AG08396 (cell line): ENCODE results near the gene RPS6KL1.

Source experiments
- DNase-seq: peaks from one replicate; pipeline ENCODE4 v3.0.0; 2012; ENCODE audit warnings: low spot score, mixed read lengths

The RPS6KL1 gene

DNA sequence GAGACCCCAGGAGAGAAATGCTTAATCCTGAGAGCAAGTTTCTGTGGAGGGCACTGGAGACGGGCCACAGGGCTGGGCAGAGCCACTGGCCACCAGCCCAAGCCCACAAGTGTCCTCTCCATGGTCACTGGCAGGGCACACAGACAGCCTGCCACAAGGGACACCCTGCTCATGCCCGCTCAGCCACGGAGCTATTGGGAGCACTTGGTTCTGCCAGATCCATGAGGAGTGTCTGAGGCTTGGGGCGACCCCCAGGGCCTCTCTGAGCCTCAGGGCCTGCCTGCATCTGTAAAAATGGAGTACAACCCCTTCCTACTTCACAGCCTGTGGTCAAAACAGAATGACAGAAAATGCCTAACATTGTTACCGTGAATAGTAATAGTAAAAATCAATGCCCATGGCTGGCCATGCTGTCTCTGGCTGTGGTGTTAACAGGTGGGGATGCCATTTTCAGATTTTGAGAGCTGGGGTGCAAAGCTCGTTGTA, 29.2 kb upstream of the RPS6KL1 start:
- DNase-seq = no peak

DNA sequence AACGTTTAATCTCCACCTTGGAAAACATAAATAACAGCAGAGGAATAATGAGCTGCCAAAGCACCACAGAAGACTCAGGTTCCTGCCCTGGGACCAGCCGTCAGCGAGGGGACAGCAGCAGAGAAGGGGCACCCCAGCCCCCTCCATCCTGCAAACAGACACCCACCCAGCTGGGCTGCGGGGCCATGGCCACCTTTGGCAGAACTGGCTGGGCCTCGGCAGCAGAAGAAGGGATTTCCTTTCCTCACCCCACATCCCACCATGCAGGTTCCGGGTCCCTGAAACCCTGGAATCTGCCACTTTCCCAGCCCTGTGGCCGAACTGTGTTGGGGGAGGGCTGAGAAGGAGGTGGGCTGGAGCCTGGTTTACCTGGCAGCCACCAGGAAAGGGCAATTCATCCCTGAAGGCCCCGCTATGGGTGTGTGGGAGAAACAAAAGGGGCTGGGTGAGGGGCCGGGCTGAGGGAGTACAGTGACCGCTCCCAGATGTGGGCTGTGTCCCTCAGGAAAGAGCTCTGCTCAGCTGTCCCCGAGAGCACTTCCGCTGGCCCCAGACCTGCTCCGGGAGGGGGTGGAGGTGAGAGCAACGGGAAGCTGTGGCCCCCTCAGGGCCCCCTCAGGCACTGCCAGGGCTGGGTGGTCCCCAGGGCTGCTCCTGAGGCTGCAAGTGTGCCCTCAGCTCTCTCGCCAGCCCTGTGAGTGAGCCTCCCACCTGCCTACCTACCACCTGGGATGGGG, 28.6 kb upstream of the RPS6KL1 start:
- DNase-seq = no peak

DNA sequence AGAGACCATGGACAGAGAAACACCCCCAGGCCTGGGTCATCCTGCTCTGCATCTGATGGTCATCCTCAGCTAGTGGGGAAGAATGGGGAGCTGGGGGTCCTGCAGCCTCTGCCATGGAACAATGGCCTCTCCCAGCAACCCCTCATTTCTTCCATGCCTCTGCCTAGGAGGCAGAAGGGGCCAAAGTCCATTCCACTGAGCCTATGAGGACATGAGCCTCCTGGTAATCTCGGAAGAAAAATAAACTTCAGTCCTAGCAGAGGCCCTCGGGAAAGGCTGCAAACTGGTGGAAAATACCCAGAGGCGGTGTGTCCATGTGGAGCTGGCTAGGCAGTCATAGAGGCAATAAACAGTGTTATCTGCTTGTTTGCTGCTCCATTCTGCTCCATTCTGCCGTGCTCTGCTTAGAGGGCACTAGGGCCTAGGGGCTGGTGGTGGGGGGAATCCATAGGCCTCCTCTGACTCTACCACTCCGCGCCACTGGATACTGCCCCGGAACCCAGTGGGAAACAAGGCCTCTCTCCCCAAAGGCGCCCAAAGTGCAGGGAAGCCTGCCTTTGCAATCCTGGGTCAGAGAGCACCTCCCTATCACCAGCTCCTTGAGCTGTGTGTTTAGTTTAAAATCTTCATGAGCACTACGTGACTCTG, 27.9 kb upstream of the RPS6KL1 start:
- no peak for DNase-seq

DNA sequence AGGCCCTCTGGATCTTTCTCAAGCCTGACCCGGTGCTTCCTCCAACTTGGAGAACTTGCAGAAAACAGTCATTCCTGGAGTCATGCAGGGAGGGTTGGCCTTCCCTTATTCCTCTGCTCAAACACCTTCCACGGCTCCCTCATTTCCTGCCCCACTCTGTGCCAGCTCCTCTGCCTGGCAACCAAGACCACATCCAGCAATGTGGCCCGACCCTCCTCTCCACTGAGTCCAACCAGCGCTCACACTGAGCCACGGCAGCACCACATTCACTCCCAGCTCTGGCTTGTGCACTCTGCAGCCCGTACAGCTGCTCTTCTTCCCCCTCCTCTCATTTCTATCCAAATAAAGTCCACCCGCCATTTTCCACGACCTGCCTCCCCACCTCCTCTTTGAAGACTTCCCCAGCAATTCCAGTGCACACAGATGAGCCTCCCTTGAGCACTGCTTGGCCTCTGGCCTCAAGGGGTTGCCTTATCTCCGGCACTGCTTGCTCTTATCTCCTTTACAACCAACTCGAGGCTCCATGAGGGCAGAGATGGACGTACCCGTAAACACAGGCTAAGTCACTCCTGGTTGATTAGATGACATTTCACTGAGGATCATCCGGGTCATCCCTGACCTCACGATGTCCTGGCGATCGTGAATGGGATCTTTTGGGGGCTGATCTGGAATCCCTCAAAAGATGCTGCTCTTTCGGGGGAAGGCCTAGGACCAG, 27.0 kb upstream of the RPS6KL1 start:
- DNase-seq = no peak

DNA sequence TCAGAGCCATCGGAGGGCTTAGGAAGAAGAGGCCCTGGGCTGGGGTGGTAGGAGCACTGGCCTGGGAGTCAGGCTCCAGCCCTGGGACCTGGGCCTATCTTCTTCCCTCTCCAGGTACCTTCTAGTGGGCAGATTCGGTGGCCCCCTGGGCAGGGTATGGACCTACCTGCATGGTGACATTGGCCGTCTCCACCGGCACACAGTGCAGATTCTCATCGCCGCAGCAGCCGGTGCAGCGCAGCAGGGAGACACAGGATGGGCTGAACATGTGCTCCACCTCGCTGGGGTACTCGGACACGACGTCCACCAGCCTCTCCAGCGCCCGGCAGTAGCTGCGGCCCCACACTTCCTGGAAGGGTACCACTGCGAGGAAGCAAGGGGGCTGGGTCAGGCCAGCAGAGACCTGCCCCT, 26.1 kb upstream of the RPS6KL1 start:
- DNase-seq = no peak

DNA sequence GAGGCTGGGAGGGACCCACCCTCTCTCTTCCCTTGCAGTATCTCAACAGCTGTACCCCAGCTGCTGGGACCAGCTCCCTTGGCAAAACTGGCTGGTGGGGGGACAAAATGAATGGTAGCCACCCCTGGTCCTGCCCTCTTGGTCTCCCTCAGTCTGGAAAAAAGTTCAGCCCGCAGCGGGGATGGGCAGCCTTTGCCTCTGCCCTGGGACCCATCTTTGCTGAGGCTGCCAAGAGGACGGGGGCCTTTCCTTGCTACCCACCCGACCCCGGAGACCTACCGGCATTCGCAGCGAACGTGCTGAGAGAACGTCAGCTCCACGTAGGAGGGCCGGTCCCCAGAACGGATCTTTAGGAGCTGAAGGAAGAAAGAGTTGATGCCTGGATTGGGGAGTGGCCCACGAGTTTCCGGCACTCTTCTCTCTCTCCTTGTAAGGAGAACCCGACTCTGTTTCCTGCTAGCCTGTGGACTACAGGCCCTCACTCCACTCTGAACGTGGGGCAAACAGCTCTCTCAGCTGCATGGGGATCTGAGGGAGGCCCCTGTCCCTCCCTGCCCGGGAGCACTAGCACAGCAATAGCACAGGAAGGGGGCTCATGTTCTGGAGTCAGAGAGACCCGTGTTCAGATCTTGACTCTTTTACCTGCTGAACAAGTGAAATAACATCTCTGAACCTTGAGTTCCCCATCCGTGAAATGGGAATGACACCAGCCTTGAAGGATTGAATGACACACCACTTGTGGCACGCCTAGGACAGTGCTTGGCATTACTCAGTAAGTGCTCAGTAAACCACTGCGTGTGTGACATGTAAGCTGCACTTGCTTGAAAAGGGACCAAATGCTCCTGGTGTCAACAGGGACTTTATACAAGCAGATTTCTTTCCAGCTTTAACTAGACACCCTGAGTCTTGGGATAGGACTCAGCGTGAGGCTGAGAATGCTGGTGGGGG, 25.4 kb upstream of the RPS6KL1 start:
- no peak for DNase-seq

DNA sequence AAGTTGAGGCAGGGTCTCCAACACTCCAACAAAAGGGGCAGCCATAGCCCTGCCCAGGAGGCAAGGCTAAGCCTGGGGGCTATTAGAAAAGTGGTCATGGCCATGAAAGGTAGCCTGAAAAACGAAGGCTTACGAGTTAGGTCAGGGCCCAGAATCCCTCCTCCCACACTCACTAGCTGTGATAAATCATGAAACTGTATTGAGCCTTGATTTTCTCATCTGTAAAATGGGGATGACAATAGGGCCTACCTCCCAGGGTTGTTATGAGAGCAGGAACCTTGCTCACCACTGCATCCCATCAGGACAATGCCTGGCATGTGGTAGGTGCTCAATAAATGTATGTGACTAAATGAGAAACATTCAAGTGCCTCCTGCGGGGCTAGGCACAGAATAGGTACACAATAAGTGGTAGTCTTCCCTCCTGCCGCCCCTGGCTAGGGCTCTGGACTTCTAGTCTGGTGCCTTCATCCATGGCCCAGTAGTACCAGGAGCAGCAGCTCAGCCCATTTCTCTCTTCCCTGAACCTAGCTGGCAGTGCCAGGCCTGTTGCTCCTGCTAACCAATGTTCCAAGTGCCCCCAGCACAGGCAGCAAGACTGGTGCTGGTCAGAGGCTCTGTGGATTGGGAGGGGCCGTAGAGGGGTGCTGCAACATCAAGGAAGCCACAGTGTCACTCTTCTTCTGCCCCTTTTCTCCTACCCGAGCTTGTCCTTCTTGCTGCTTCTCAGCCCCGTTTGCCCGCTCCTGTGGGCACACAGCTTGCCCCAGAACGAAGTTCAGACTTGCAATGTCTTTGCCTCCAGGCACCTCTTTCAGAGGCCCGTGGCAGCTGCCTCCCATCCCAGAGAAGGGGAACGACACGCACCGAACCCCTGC, 24.5 kb upstream of the RPS6KL1 start:
- DNase-seq = no peak

DNA sequence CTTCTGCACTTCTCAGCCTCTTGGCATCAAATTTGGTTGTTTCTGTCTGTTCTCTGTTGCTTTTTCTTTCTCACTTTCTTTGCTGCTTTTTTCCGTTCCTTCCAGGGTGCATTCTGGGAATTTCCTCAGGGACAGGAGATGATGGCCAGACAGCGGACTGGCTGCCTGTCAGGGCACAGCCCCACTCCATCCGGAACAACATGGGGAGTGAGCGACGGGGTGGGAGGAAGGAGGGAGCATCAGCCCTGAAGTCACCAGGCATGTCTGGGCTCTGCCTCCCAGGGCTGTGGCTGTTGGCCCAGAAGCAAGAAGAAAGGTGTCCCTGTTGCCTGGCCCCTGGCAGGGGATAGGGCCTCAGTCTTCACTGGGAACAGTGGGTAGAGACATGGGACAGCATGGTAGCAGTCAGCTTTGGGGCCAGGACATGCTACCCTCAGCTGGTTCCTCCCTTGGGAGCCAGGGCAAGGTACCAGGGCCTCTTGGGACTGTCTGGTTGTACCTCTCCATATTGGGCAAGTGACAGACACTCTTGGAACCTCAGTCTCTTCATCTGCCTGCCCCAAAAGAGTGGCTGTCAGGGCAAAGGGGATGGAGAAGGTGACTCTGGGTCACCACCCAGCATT, 23.7 kb upstream of the RPS6KL1 start:
- DNase-seq = no peak

DNA sequence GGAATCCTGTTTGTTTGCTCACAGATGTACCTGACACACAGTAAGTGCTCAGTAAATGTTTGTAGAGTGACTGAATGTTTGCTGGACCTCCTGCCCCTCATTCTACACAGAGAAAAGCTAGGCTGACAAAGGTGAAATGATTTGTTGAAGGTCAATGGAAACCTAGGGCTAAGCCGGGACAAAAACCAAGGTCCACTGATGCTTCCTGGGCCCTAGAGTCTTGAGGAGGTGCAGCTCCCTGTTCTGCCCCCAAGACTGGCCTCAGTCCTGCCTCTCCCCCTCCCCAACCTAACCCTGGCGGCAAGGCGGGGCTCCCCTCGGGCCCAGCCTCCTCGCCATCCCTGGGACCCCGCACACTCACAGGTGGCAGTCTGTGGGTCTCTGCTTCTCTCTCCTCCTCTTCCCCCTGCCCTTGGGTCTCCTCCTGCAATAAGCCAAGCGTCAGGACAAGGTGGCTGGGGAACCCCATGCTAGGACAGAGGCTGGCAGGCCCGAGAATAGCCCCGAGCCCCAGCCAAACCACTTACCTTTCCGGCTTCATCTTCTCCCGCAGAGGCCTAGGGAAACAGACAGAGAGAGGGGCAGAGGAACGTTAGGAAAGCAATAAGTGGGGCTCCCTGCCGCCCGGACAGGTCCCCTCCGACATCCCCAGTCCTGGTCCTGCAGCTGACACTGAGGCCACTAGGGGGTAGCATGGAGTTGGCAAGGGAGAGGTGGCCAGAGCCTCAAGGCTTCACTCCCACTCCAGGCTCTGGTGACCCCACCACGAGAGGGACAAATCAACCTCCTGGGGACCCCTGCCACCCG, 23.0 kb upstream of the RPS6KL1 start:
- DNase-seq = peak; percentile 91

DNA sequence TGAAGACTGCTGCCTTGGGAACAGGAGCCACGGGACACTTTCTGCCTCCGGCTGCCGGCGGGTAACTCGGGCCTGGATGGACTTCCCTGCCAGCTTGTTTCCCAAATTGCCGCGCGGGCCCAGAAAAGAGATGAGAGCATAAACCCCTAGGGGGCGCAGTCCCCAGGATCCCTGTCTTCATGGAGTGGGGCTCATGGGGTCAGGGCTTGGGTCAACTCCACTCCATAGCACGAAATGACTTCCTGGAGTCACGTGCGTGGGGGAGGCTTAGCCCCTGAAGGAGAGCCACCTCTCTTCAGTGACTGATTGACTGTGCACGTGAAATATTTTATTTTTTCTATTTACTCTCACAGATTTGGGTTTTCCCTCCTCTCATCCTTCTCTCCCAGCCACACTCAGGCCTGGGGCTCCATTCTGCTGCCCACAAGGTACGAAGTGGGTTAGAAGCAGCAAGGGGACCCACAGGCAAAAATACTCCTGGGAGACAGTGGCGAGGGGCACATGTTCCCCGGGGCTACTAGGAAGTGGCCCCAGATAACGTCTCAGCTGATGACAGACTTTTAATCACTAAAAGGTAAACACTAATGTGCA, 22.3 kb upstream of the RPS6KL1 start:
- no peak for DNase-seq

DNA sequence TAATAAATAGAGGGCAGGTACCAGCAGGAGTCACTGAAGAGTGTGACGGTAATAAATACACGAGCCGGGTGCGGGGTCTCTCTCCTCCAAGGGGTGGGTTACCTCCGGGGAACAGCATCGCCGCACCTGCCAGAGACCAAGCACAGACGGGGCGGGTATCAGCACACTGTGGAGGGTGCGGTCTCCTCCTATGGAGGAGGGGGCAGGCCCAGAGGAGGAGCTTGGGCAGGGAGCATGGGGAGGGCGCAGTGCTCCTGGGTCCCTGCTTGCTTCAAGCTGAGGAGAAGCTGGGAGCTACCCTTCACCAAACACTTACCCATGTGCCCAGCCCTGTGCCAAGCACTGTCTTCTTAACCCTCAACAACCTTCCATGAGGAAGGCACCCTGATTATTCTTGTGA, 19.5 kb upstream of the RPS6KL1 start:
- DNase-seq = no peak

DNA sequence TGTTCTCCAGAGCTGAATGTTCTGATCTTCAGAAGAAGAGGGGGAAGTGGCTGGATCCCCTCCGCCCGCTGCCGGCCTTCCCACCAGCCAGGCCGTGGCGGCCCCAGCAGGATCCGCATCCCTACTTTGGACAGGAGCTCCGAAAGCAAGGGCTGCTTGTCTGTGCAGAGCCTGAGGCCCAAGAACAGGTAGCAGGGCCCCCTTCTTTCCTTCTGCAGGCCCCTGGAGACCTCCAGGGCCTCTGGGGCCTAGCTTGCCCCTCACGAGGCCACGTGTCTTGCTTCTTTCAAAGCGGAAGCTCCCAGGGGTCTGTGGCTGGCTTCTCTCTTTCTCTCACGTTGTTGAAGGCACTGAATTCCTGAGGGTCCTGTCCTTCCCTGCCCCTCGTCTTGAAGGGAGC, 19.1 kb upstream of the RPS6KL1 start:
- DNase-seq = no peak

DNA sequence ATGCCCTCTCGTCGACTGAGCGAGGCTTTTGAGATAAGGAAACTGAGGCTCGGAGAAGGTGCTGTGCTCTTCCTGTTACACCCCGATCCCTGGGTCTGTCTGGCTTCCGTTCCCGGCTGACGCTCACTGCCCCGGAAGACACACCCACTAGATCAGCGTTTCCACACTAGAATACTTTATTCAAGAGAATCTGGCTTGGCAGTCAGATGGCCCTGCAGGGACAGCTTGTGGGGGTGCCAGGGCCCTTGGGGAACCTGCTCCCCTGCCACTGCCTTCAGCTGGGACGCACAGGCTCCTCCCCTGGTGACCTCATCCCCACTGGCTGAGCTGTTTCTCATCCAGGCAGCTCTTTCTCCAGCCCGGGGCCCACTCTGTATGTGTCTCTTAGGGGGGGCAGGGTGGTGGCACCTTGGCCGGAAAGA, 18.6 kb upstream of the RPS6KL1 start:
- peak; percentile 78 for DNase-seq

DNA sequence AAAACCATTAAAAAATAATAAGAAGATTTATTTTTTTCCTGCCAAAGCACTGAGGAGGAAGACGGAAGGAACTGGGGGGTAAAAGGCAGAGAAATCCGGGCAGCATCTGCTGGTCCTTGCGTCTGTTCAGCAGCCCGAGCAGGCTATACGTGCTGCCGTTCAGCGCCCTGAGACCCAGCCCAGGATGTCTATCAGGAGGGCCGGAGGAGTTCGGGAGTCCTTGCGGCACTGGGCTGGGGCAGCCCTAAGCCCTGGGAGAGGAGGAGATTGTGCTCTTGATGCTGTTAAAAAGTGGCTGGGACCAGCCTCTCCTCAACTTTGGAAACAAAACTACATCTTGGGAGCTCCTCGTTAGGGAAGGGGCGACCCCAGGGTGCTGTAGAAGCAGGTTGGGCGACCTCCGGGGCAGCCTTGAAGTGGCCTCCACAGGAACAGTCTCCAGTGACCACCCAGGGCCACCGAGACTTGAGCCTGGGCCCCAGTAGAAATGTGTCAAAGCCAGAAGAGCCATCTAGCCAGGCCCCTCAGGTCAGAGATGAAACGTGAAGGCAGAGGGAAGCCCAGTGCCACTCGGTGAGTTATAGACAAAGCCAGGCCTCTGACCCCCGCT, 18.0 kb upstream of the RPS6KL1 start:
- DNase-seq = no peak

DNA sequence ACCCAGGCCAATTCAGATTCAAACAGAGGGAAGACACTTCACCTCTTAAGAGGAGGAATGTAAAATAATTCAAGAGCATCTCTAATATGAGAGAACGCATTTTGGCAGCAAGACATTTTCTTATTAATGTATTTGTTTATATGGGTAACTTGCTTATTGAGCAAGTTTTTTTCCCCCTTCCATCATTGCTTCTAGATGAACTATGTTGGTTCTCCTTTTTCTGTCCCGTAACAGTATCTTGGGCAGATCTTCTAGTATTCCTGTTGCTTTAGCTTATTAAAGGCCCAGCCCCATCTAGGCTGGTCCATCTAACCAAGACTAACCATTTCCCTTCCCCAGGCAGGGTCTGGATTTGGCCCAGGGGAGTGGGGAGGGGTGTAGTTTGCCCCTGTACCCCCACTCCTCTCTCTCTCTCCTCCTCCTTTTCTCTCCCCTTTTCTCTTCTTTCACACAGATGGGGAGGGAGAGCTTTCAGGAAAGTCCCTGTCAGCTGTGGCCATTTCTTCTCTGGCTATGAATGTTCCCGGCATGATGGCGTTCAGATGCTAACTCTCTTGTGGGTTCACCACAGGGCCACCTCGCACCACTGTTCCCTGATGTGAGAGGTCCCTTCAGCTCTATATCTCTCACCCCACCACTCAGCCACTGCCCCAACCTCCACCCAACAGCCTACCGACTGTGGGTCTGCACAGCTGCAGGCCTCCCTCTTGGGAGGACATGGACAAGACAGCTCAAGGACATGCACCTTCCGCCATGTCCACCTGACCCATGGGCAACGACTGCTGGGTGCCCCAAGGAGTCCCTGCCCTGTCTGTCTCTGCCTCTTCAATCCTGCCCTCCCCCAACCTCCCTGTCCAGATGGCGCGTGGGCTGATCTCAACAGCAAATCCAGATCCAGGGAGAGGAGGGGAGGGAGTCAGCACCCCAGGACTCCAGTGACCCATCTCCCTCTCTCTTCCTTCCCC, 15.8 kb upstream of the RPS6KL1 start:
- no peak for DNase-seq

DNA sequence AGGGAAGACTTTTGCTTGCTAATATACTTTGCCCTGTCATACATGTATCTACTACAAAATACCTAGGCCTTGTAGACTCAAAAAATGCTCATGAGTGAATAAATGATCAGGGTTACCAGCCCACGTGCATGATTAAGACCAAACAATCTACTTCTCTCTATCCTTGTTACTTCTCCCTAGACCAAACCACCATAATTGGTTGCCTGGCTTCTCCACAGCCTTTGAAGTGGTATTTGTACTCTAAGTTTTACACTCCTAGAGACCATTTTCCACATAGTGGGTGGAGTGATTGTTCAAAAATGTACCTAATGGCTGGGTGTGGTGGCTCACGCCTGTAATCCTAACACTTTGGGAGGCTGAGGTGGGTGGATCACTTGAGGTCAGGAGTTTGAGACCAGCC, 14.1 kb upstream of the RPS6KL1 start:
- DNase-seq = no peak

DNA sequence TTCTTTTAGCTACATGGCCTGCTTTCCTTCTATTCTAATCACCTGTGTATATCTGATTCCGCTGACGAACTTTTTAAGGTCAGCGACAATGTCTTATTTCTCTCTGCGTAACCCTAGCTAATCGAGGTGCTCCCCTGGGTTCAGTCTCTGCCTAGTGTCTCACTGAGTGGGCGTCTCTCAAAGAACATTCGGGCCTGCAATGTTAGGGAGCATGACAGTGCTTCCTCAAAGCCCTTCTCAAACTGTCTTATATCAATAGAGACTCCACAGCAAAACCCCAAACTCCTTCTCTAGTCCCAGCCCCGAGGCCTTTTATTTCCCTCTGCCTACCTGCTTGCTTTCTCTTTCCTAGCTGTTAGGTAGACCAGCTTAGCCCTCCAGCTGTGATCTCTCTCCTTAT, 13.7 kb upstream of the RPS6KL1 start:
- no peak for DNase-seq

DNA sequence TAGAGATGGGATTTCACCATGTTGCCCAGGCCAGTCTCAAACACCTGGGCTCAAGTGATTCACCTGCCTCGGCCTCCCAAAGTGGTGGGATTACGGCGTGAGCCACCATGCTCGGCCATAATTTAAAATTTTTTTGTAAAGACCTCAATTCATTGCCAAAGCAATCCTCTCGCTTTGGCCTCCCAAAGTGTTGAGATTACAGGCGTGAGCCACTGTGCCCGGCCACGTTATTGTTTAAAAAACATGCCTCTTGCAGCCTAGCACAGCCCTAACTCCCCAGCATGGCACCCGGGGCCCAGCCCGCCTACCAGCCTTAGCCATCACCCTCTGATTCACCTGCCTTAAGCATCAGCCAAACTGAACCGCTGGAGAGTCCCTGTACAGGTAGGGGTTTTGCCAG, 13.1 kb upstream of the RPS6KL1 start:
- DNase-seq = no peak
